Adrenal gland (tissue), 5 donors: ENCODE data around the gene CRYBG3.

ENCODE experiments used
- CTCF ChIP-seq, 6 experiments: fragments of 450-650 bp in 4 of 6; fragments of 200-600 bp in 2 of 6; sonication (generic) in 1 of 6; IDR thresholded peaks; 1 replicate in 5 of 6; 2 replicates in 1 of 6; pipeline versions ENCODE4 v1.5.1 to v1.8.0; 2016 to 2021; ENCODE audit warnings: antibody characterized with exemption in 6 of 6, mild to moderate bottlenecking in 2 of 6, moderate library complexity in 1 of 6
- POLR2A ChIP-seq, 2 donors: fragments of 450-650 bp; IDR thresholded peaks; one replicate each; pipeline ENCODE4 v1.6.1; 2017; ENCODE audit warnings: antibody characterized with exemption in 2 of 2, mild to moderate bottlenecking in 2 of 2, moderate library complexity in 1 of 2
- donor health status: DM: no; HTN: no; CAD: no.

GRCh38 chr3:97974996-97975395, 153.2 kb downstream of the CRYBG3 start:
- TF ChIP-seq CTCF (IDR thresholded peaks at IDR 0.05) (no peak), POLR2A (IDR thresholded peaks at IDR 0.05) (no peak)
